CD4-positive, alpha-beta memory T cell (primary cell): Measurements from ENCODE around the gene RNF183. TPM values are rescaled to one million over a fixed set of nuclear protein-coding genes. Genes with fewer than 3 reads are reported as not detected.
"Not testable (repeated sequence)": the region's sequence is repeated elsewhere in the genome, so short reads cannot be mapped to it uniquely, and the experiment has no call there.

Source experiments
- CTCF ChIA-PET: fragments of 350-600 bp; sonication (Branson Sonifier 250); formaldehyde crosslinking; loops from one replicate; lab custom pipeline; 2021; ENCODE audit warnings: inconsistent platforms; ENCODE audit not compliant: partially characterized antibody; lab: Charles Lee
- POLR2A ChIA-PET: fragments of 350-600 bp; sonication (Branson Sonifier 250); formaldehyde crosslinking; loops from one replicate; lab custom pipeline; 2021; ENCODE audit not compliant: partially characterized antibody; lab: Charles Lee
- DNase-seq, 5 donors: peaks; one replicate each; pipeline versions ENCODE4 v3.0.0 to v3.0.0-alpha.2; 2020 to 2022; ENCODE audit warnings: mixed read lengths in 1 of 5
- H3K27ac ChIP-seq: one replicate; pipeline ENCODE4 v1.7.0; 2013; ENCODE audit warnings: low read depth, low read length
- H3K27me3 ChIP-seq: 2 replicates; pipeline ENCODE4 v1.7.0; 2013; ENCODE audit warnings: mild to moderate bottlenecking, low read length, moderate library complexity; ENCODE audit not compliant: insufficient read depth
- H3K36me3 ChIP-seq: 2 replicates; pipeline ENCODE4 v1.7.0; 2013; ENCODE audit warnings: mild to moderate bottlenecking, low read length, moderate library complexity; ENCODE audit not compliant: insufficient read depth
- H3K4me1 ChIP-seq: 2 replicates; pipeline ENCODE4 v1.7.0; 2013; ENCODE audit warnings: mild to moderate bottlenecking, low read length, moderate library complexity; ENCODE audit not compliant: insufficient read depth
- H3K4me3 ChIP-seq, 2 donors: one replicate each; pipeline ENCODE4 v1.7.0; 2013; ENCODE audit warnings: low read length in 2 of 2, mild to moderate bottlenecking in 1 of 2
- H3K9me3 ChIP-seq, 2 donors: one replicate each; pipeline ENCODE4 v1.7.0; 2013; ENCODE audit warnings: low read length in 2 of 2, control low read depth in 1 of 2; ENCODE audit not compliant: control insufficient read depth in 1 of 2
- H3K27ac Mint-ChIP-seq, 7 donors: one replicate each; pipeline ENCODE4 v1.8.0; 2020 to 2021; ENCODE audit warnings: mixed read lengths in 7 of 7, mild to moderate bottlenecking in 6 of 7, inconsistent platforms in 3 of 7, moderate library complexity in 3 of 7
- H3K27me3 Mint-ChIP-seq, 2 donors: one replicate each; pipeline ENCODE4 v1.8.0; 2020 to 2021; ENCODE audit warnings: mixed read lengths in 2 of 2
- H3K36me3 Mint-ChIP-seq, 2 donors: one replicate each; pipeline ENCODE4 v1.8.0; 2020 to 2021; ENCODE audit warnings: mixed read lengths in 2 of 2, inconsistent platforms in 1 of 2, mild to moderate bottlenecking in 1 of 2
- H3K4me1 Mint-ChIP-seq, 4 donors: one replicate each; pipeline ENCODE4 v1.8.0; 2020 to 2021; ENCODE audit warnings: mixed read lengths in 4 of 4, mild to moderate bottlenecking in 1 of 4
- H3K4me3 Mint-ChIP-seq, 8 donors: one replicate each; pipeline ENCODE4 v1.8.0; 2020 to 2021; ENCODE audit warnings: mixed read lengths in 8 of 8, mild to moderate bottlenecking in 7 of 8, moderate library complexity in 6 of 8, inconsistent platforms in 3 of 8
- H3K9me3 Mint-ChIP-seq, 8 donors: one replicate each; pipeline ENCODE4 v1.8.0; 2020 to 2021; ENCODE audit warnings: mixed read lengths in 8 of 8, mild to moderate bottlenecking in 5 of 8, inconsistent platforms in 3 of 8, moderate library complexity in 1 of 8
- intact Hi-C: fragments of 100-400 bp; cut with micrococcal nuclease; formaldehyde crosslinking; loops from one replicate; pipeline ENCODE4 v1.15.1; 2023
- polyA plus RNA-seq, 2 donors: library from polyadenylated mRNA; unstranded; fragments of 300-500 nt; fragmentation: Illumina TruSeq; gene quantifications; one replicate each; pipeline ENCODE4 v1.2.3, GENCODE V29; 2021
- total RNA-seq, 2 experiments: library from RNA; stranded (reverse); gene quantifications; one replicate each; pipeline ENCODE4 v1.2.3, GENCODE V29; 2021

RNF183 gene
- total and polyA plus RNA-seq, 4 experiments from 2014 or later, result not detected

GRCh38 chr9:113249661-113250060, 53.5 kb downstream of the RNF183 start:
- H3K27me3 Mint-ChIP-seq, H3K4me3 Mint-ChIP-seq, H3K9me3 ChIP-seq, intact Hi-C loops, H3K36me3 Mint-ChIP-seq, DNase-seq, H3K9me3 Mint-ChIP-seq, H3K27ac Mint-ChIP-seq, H3K4me3 ChIP-seq, CTCF ChIA-PET, POLR2A ChIA-PET, H3K27me3 ChIP-seq, H3K4me1 ChIP-seq, H3K27ac ChIP-seq, H3K36me3 ChIP-seq, H3K4me1 Mint-ChIP-seq: not testable (repeated sequence)

- DNase-seq, result no peak
- no peak overlapping the region for H3K27ac ChIP-seq
- CTCF ChIA-PET, result interaction anchor here (0.6 kb wide), 1 partner anchor 128 kb away, joined by 4 read pairs; no protein-coding TSS in a partner anchor
- Mint-ChIP-seq H3K4me3 (no peak overlapping the region), H3K36me3 (peaks cover 0 to 5% of the 10 kb centered on the region in 2 donors), H3K27ac (no peak overlapping the region), H3K27me3 (no peaks in the 10 kb centered on the region), H3K4me1 (no peaks in the 10 kb centered on the region), H3K9me3 (peaks cover 0 to 6% (median under 1%) of the 10 kb centered on the region in 8 donors)
- no peaks in the 10 kb centered on the region for H3K27me3 ChIP-seq
- no peaks in the 10 kb centered on the region for H3K36me3 ChIP-seq
- H3K4me3 ChIP-seq, result no peak overlapping the region
- no peaks in the 10 kb centered on the region for H3K4me1 ChIP-seq
- POLR2A ChIA-PET, result no interaction called here
- no peaks in the 10 kb centered on the region for H3K9me3 ChIP-seq
- intact Hi-C loops, result no loop called here
Measured at GRCh38 chr9:113247640-113248039, 55.5 kb downstream of the RNF183 start.

Other genes starting within 250 kb of the RNF183 start
- gene ZFP37, start 246.7 kb downstream of the RNF183 start, total RNA-seq, result 1 to 10 TPM; 2.9 TPM
- gene ZFP37, start 246.7 kb downstream of the RNF183 start, polyA plus RNA-seq, result 1 to 10 TPM; 1.8 to 3.0 TPM
- gene SLC31A2, start 152.4 kb downstream of the RNF183 start, total RNA-seq, result 1 to 10 TPM; 5.3 to 6.1 TPM
- gene SLC31A2, start 152.4 kb downstream of the RNF183 start, polyA plus RNA-seq, result 1 to 10 TPM; 6.9 to 8.7 TPM
- gene FKBP15, start 82.1 kb downstream of the RNF183 start, total RNA-seq, result 10 to 100 TPM; 34.3 to 34.9 TPM
- gene FKBP15, start 82.1 kb downstream of the RNF183 start, polyA plus RNA-seq, result 10 to 100 TPM in 1 of 2 donors, 1 to 10 TPM in 1; 1.9 to 19.6 TPM
- 1 to 10 TPM; 4.1 to 4.2 TPM for gene SLC31A1, start 81.8 kb downstream of the RNF183 start, total RNA-seq
- gene SLC31A1, start 81.8 kb downstream of the RNF183 start, polyA plus RNA-seq, result 1 to 10 TPM; 2.1 to 2.3 TPM
- gene CDC26, start 27.8 kb downstream of the RNF183 start, total RNA-seq, result 10 to 100 TPM; 44.4 to 47.3 TPM
- gene CDC26, start 27.8 kb downstream of the RNF183 start, polyA plus RNA-seq, result 100 to 1,000 TPM; 149 to 213 TPM
- gene PRPF4, start 27.7 kb downstream of the RNF183 start, total RNA-seq, result 10 to 100 TPM; 20.7 to 23.2 TPM
- gene PRPF4, start 27.7 kb downstream of the RNF183 start, polyA plus RNA-seq, result 10 to 100 TPM; 19.2 to 25.7 TPM
- gene WDR31, start 36.9 kb upstream of the RNF183 start, total RNA-seq, result under 1 TPM; 0.33 to 0.67 TPM
- under 1 TPM in 1 of 2 donors, not detected in 1; 0.89 TPM for gene WDR31, start 36.9 kb upstream of the RNF183 start, polyA plus RNA-seq
- gene BSPRY, start 46.2 kb upstream of the RNF183 start, total RNA-seq, result not detected
- under 1 TPM; 0.24 to 0.93 TPM for gene BSPRY, start 46.2 kb upstream of the RNF183 start, polyA plus RNA-seq
- 10 to 100 TPM; 29.9 to 32.8 TPM for gene HDHD3, start 73.6 kb upstream of the RNF183 start, total RNA-seq
- gene HDHD3, start 73.6 kb upstream of the RNF183 start, polyA plus RNA-seq, result 10 to 100 TPM; 40.8 to 52.3 TPM
- 10 to 100 TPM; 39.9 TPM for gene ALAD, start 97.9 kb upstream of the RNF183 start, total RNA-seq
- 10 to 100 TPM; 16.4 to 23.8 TPM for gene ALAD, start 97.9 kb upstream of the RNF183 start, polyA plus RNA-seq
- gene POLE3, start 107.3 kb upstream of the RNF183 start, total RNA-seq, result 10 to 100 TPM; 46.9 TPM
- 100 to 1,000 TPM; 103 to 179 TPM for gene POLE3, start 107.3 kb upstream of the RNF183 start, polyA plus RNA-seq
- under 1 TPM; 0.86 to 0.87 TPM for gene C9orf43, start 107.4 kb upstream of the RNF183 start, total RNA-seq
- under 1 TPM; 0.41 to 0.45 TPM for gene C9orf43, start 107.4 kb upstream of the RNF183 start, polyA plus RNA-seq
- 10 to 100 TPM; 17.5 to 18.4 TPM for gene RGS3, start 160.4 kb upstream of the RNF183 start, total RNA-seq
- 10 to 100 TPM in 1 of 2 donors, 1 to 10 TPM in 1; 3.4 to 23.2 TPM for gene RGS3, start 160.4 kb upstream of the RNF183 start, polyA plus RNA-seq